Stomach (tissue), 9 donors: ENCODE results near the gene MLST8. TPM values are rescaled to one million over a fixed set of nuclear protein-coding genes. Genes with fewer than 3 reads are reported as not detected.

Experiments
- DNase-seq, 2 donors: peaks; one replicate each; pipeline versions ENCODE4 v3.0.0 to v3.0.0-alpha.2; 2013 to 2019
- H3K27ac ChIP-seq, 5 donors: fragments of 200-600 bp in 4 of 5; sonication (generic) in 4 of 5; one replicate each; pipeline ENCODE4 v1.5.1; 2013 to 2019; ENCODE audit warnings: mild to moderate bottlenecking in 1 of 5, moderate library complexity in 1 of 5
- H3K27me3 ChIP-seq, 3 donors: fragments of 200-600 bp; sonication (generic); one replicate each; pipeline ENCODE4 v1.5.1; 2017 to 2019; ENCODE audit warnings: mixed run types in 1 of 3
- H3K36me3 ChIP-seq, 4 donors: fragments of 200-600 bp; sonication (generic); 1 replicate in 3 of 4; 2 replicates in 1 of 4; pipeline ENCODE4 v1.5.1; 2016 to 2019
- H3K4me1 ChIP-seq, 4 donors: fragments of 200-600 bp; sonication (generic); one replicate each; pipeline ENCODE4 v1.5.1; 2016 to 2019
- H3K4me3 ChIP-seq, 4 donors: fragments of 200-600 bp; sonication (generic) in 3 of 4; one replicate each; pipeline ENCODE4 v1.5.1; 2016 to 2019; ENCODE audit warnings: mild to moderate bottlenecking in 1 of 4
- H3K9me3 ChIP-seq, 4 donors: fragments of 200-600 bp; sonication (generic); one replicate each; pipeline ENCODE4 v1.5.1; 2016 to 2019
- EP300 ChIP-seq: sonication (generic); formaldehyde crosslinking; IDR thresholded peaks from one replicate; pipeline ENCODE4 v1.6.1; 2017; ENCODE audit warnings: antibody characterized with exemption
- POLR2A ChIP-seq, 4 donors: fragments of 450-650 bp; IDR thresholded peaks; one replicate each; pipeline ENCODE4 v1.6.1; 2016; ENCODE audit warnings: antibody characterized with exemption in 4 of 4, control low read depth in 2 of 4, mild to moderate bottlenecking in 1 of 4, moderate library complexity in 1 of 4
- POLR2AphosphoS5 ChIP-seq, 3 donors: sonication (generic); formaldehyde crosslinking; IDR thresholded peaks; one replicate each; pipeline ENCODE4 v1.6.1; 2016; ENCODE audit warnings: antibody characterized with exemption in 3 of 3
- WGBS, 5 donors: extraction: QIAGEN DNeasy Blood & Tissue Kit in 3 of 5; methylation state at CpG; one replicate each; pipeline versions ENCODE4 v1.1.5 to v1.1.7; 2013 to 2018; 5-methylcytosine and 5-hydroxymethylcytosine counted together
- intact Hi-C: fragments of 100-400 bp; cut with DNase I; formaldehyde crosslinking; loops from one replicate; pipeline ENCODE4 v1.15.1; 2023; ENCODE audit warnings: low total_unique reads
- polyA plus RNA-seq, 3 donors: library from polyadenylated mRNA; stranded (reverse); fragments of 200-250 nt; gene quantifications; one replicate each; pipeline ENCODE4 v1.2.3, GENCODE V29; 2013
- total RNA-seq, 5 donors: library from RNA; depleted of rRNA; stranded (reverse); fragments of >200 nt; gene quantifications; one replicate each; pipeline versions ENCODE4 v1.1.0 to v1.2.3, GENCODE V29; 2014 to 2016
- TF ChIP-seq, protein P1 (sequence below), 7 experiments: fragments of 450-650 bp in 4 of 7; fragments of 200-600 bp in 3 of 7; sonication (generic) in 3 of 7; IDR thresholded peaks; one replicate each; pipeline ENCODE4 v1.5.1; 2016 to 2019; ENCODE audit warnings: antibody characterized with exemption in 7 of 7, control low read depth in 2 of 7, mild to moderate bottlenecking in 1 of 7
- donor health status: healthy with polysubstance abuse.
- donor health status: Bipolar disorder and iron deficiency.
- donor health status: healthy.

Gene MLST8
- total and polyA plus RNA-seq, 8 donors, result 7.5 to 235 (median 55.8) TPM

DNA sequence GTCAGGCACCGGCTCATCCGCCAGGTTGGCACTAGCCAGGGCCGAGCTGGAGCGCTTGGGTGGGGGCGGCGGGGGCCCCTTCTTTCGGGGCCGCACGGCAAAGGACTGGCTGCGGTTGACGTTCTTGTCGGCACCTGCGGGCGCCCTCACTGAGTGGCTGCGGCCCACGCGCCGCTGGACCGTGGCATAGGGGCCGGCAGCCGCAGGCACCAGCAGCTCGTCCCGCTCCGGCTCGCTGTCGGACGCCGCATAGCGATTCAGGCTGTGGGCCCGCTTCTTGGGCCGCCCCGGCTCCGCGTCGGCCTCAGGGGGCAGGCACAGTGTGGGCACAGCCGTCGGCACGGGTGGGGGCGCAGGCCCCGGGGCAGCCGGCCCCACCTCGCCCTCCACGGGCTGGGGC lies 24.8 kb upstream of the MLST8 start:
- Histone ChIP-seq H3K27ac (no peak overlapping the region), H3K9me3 (no peaks in the 10 kb centered on the region), H3K27me3 (peaks cover 0 to 13% (median 0%) of the 10 kb centered on the region in 3 donors), H3K36me3 (peaks cover 26 to 29% (median 28%) of the 10 kb centered on the region in 4 donors), H3K4me3 (no peak overlapping the region), H3K4me1 (peaks cover 0 to 5% (median 3%) of the 10 kb centered on the region in 4 donors)
- no peak for DNase-seq
- WGBS, 5 donors, result 94 to 95% (median 95%) methylated on average over 24 to 43 of the region's 43 CpGs
- intact Hi-C loops, result no loop called here
- TF ChIP-seq, protein P1, sequence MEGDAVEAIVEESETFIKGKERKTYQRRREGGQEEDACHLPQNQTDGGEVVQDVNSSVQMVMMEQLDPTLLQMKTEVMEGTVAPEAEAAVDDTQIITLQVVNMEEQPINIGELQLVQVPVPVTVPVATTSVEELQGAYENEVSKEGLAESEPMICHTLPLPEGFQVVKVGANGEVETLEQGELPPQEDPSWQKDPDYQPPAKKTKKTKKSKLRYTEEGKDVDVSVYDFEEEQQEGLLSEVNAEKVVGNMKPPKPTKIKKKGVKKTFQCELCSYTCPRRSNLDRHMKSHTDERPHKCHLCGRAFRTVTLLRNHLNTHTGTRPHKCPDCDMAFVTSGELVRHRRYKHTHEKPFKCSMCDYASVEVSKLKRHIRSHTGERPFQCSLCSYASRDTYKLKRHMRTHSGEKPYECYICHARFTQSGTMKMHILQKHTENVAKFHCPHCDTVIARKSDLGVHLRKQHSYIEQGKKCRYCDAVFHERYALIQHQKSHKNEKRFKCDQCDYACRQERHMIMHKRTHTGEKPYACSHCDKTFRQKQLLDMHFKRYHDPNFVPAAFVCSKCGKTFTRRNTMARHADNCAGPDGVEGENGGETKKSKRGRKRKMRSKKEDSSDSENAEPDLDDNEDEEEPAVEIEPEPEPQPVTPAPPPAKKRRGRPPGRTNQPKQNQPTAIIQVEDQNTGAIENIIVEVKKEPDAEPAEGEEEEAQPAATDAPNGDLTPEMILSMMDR (IDR thresholded peaks at IDR 0.05), result no peak

DNA sequence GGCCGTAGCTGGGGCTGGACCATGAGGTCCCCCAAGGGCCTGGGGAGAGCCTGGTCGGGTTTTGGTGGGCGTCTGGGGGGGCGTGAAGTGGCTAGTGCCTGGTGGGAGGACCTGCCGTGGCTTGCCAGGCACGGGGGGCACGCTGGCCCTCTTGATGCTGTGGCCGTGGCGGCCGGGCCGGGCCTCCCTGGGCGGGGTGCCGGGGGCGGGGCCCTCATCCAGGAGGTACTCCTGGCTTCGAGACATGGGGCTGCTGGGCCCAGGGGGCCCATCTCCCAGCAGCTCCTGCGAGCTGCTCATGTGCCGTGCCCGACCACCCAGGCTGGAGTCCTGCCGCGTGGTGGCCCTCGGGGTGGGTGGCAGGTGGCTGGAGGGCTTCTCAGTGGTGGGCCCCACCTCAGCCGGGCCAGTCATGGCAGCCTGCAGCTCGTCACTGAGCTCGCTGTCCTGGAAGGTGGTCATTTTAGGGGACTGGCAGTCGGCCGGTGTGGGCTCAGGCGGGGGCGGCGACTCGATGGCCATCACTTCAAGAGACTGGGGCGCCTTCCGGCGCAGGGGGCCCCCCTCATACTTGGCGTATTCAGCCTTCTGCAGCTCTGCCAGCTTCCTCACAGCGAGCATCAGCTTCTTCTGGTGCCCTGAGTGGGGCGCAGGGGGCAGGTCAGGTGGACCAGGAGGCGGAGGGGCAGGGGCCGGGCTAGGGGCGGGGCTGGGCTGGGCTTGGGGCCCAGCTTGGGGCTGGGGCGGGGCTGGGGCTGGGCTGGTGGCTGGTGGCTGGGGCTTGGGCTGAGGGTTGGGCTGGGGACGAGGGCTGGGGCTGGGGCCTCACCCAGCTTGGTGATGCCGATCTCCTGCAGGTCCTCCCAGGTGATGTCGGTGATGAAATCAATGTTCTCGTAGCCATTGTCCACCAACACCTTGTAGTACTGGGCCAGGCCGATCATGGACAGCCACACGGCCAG lies 24.0 kb upstream of the MLST8 start:
- DNase-seq, result no peak
- WGBS, 5 donors, result 68 to 89% (median 75%) methylated on average over 21 to 46 of the region's 46 CpGs
- Histone ChIP-seq H3K36me3 (peaks cover 19 to 21% (median 20%) of the 10 kb centered on the region in 4 donors), H3K4me3 (no peak overlapping the region), H3K27ac (no peak overlapping the region), H3K27me3 (peaks cover 0 to 13% (median 0%) of the 10 kb centered on the region in 3 donors), H3K9me3 (no peaks in the 10 kb centered on the region), H3K4me1 (peaks cover 0 to 5% (median 3%) of the 10 kb centered on the region in 4 donors)
- TF ChIP-seq, protein P1 (IDR thresholded peaks at IDR 0.05), result no peak
- TF ChIP-seq POLR2AphosphoS5 (IDR thresholded peaks at IDR 0.05) (no peak), POLR2A (IDR thresholded peaks at IDR 0.05) (no peak), EP300 (no peak)
- intact Hi-C loops, result no loop called here

DNA sequence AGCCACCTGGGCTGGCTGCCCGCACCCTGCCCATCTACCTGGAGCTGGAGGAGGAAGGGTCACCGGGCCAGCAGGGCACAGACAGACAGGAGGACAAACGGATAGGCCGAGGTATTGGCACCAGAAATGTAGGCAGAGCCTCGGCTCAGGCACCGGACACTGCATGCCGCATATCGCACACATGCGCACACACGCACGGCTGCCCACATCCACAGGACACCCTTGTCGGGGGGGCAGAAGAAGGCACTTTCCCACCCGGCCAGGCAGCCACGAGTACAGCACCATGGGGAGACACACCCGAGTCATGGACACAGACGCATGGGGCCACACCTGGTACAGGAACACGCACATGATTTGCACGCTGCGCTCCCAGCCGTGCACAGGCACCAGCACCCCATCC lies 23.3 kb upstream of the MLST8 start:
- Histone ChIP-seq H3K27me3 (peaks cover 0 to 13% (median 0%) of the 10 kb centered on the region in 3 donors), H3K4me1 (peaks cover 0 to 5% (median 3%) of the 10 kb centered on the region in 4 donors), H3K27ac (no peak overlapping the region), H3K36me3 (peaks cover 12 to 14% (median 13%) of the 10 kb centered on the region in 4 donors), H3K4me3 (no peak overlapping the region), H3K9me3 (no peaks in the 10 kb centered on the region)
- TF ChIP-seq POLR2A (IDR thresholded peaks at IDR 0.05), result no peak
- TF ChIP-seq, protein P1 (IDR thresholded peaks at IDR 0.05), result no peak
- TF ChIP-seq POLR2AphosphoS5 (IDR thresholded peaks at IDR 0.05), result no peak
- TF ChIP-seq EP300, result no peak
- no peak for DNase-seq
- intact Hi-C loops, result no loop called here
- WGBS, 5 donors, result 83 to 90% (median 89%) methylated on average over 9 to 20 of the region's 20 CpGs

DNA sequence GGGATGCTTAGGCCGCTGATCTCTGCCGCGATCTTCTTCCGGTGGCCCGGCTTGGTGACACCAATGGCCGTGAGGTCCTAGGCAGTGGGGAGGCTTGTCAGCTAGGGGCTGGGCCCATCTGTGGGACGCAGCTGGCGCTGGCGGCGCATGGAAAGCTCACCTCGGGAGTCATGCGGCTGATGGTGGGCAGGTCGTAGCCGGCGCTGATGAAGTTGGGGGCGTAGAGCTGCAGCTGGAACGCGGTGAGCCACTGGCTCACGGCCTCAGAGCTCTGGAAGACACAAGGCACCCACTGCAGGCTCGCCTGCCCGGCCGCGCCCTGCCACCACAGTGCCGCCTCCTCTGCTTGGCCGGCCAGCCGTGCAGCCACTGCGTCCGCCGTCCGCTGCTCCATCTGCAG lies 21.6 kb upstream of the MLST8 start:
- Histone ChIP-seq H3K36me3 (no peaks in the 10 kb centered on the region), H3K4me3 (no peak overlapping the region), H3K27ac (no peak overlapping the region), H3K27me3 (peaks cover 0 to 5% (median 0%) of the 10 kb centered on the region in 3 donors), H3K9me3 (no peaks in the 10 kb centered on the region), H3K4me1 (peaks cover 0 to 1% (median under 1%) of the 10 kb centered on the region in 4 donors)
- WGBS, 5 donors, result 89 to 94% (median 91%) methylated on average over 17 to 30 of the region's 30 CpGs
- no peak for DNase-seq
- no peak for TF ChIP-seq EP300
- no peak for TF ChIP-seq POLR2AphosphoS5 (IDR thresholded peaks at IDR 0.05)
- TF ChIP-seq, protein P1 (IDR thresholded peaks at IDR 0.05), result no peak
- no peak for TF ChIP-seq POLR2A (IDR thresholded peaks at IDR 0.05)
- intact Hi-C loops, result no loop called here
